Superior temporal gyrus (tissue), 1 donor: ENCODE measurements around the gene CAMSAP1.

Experiments used
- DNase-seq: peaks from one replicate; pipeline ENCODE4 v3.0.0-alpha.2; 2016; ENCODE audit errors: extremely low spot score

CAMSAP1 gene

DNA sequence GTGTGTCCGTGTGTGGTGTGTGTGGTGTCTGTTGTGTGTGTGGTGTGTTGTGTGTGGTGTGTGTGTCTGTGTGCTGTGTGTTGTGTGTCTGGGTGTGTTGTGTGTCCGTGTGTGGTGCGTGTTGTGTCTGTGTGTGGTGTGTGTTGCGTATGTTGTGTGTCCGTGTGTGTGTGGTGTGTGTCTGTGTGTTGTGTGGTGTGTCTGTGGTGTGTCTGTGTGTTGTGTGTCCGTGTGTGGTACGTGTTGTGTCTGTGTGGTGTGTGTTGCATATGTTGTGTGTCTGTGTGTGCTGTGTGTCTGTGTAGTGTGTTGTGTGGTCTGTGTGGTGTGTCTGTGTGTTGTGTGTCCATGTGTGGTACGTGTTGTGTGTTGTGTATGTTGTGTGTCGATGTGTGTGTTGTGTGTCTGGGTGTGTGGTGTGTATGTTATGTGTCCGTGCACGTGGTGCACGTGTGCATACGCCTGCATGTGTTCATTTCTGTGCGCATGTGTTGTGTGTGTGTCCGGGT, 133.1 kb downstream of the CAMSAP1 start:
- no peak for DNase-seq

DNA sequence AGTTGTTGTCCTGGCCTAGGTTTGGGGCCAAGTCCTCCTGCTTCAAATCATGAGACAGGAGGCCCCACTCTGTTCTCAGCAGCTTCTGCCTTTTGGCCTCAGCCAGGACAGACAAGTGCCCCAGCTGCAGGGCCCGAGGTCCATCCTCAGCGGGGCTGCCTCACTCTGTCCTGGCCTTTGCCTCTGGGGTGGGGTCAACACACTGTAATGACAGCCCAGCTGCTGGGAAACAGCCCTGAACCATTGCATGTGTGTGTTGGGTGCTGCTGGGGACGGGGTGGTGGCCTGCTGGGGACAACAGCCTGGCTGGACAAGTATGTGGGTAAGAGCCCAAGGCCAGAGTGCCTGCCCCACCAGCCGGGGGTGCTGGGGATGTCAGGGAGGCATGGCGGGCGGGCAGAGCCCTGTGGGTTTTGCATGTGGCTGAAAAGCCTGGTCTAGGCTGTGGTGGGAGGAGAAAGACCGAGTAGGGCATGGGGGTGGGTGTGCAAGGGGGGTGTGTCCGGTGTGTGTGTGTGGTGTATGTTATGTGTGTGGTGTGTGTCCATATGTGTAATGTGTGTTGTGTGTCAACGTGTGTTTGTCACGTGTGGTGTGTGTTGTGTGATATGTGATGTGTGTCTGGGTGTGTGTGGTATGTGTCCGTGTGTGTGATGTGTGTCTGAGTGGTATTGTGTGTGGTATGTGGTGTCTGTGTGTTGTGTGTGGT, 133.7 kb downstream of the CAMSAP1 start:
- no peak for DNase-seq

DNA sequence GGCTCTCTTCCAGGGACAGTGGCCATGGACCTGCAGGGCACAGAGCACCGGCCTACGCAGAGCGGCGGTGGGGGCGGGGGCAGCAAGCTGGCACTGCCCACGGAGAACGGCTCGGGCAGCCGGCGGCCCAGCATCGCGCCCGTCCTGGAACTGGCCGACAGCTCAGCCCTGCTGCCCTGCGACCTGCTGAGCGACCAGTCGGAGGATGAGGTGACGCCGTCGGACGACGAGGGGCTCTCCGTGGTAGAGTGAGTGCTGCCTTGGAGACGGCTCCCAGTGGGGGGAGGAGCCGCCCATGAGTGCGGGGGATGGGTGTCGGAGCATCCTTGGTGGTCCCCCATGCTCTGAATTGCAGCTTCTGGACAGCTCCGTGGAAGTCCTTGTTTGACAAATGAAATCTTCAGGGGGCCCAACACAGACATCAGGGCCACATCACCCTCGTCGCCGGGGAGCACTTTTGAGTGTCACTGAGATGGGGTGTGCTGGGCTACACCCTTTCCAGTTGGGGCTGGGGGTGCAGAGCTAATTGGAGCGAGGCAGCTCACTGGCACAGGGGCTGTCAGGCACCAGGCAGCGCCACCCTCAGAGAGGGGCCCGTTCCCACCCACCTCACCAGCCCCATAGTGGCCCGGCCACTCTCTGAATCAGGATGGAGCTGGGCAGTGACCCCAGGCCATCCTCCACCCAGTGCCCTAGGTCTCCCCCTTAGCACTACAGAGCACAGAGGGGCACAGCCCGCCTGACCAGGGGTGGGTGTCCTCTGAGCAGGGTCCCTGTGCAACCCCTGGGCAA, 134.4 kb downstream of the CAMSAP1 start:
- no peak for DNase-seq

DNA sequence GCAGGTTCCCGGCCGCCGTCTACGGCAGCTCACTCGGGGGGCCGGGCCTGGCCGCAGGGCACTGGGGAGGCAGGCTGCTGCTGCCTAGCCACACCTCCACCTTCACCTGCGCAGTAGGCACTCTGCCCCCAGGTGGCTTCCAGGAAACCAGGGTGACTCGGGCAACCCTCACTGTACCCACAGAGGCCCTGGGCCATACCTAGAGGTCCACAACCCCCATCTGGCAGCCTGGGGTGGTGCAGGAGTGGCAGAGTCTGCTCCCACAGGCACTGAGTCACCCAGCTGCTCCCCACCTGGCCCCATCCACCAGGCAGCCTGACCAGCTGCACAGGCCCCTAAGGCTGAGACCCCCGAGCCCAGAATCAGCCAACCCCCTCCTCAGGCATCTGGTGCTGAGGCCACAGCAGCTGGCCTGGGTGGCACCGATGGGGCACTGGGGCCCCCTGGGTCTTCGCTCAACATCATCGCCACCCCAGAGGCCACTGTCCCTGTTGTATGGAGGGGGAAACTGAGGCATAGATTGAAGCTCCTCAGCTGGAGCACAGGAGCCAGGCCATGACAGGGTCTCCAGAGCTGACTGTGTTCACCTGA, 135.2 kb downstream of the CAMSAP1 start:
- DNase-seq = no peak

DNA sequence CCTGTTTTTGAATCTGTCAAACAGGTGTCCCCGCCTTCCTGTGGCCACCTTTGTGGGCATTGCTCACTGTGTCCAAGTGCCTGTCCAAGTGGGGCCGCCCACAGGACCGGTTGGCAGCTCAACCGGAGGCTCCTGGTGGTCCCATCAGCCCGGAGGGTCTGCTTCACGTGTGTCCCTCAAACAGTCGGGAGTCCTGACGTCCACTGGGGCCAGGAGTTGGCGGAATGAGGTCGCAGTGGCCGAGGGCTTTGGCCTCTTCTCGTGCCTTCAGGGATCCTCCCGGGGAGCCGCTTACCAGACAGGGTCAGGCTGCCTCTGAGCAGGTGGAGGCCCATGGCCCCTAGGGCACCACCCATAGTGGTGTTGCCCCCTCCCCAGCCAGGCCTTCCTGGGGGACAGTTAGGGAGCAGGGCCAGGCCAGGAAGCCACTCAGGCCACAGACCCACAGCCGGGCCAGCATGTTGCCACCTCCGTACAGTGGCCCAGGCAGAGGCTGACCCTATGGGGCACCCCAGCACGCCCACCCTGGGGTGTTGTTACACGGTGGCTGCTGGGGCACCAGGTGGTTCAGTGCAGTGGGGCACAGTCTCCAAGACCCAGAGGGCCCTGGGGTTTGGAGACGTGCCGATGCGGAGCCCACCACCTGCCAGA, 135.8 kb downstream of the CAMSAP1 start:
- no peak for DNase-seq

DNA sequence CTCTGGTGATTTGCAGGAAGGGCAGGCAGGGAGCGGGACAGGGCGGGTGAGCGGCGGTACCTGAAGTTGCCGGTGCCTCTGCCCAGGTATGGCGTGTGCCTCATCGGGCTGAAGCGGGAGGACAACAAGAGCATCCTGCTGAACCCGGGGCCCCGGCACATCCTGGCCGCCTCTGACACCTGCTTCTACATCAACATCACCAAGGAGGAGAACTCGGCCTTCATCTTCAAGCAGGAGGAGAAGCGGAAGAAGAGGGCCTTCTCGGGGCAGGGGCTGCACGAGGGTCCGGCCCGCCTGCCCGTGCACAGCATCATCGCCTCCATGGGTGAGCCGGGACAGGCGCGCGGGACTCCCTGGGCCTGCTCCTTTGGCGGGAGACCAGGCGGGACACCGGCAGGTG, 136.6 kb downstream of the CAMSAP1 start:
- DNase-seq = no peak

DNA sequence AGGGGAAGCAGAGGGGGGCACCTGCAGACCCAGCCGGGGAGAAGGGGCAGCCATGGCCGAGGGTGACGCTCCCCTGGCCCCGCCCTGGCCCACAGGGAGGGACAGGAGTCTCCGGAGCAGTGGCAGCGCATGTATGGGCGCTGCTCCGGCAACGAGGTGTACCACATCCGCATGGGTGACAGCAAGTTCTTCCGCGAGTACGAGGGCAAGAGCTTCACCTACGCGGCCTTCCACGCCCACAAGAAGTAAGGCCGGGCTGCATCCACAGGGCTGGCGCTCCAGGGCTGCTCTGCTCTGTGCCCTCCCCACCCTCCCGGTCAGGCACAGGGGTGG, 137.2 kb downstream of the CAMSAP1 start:
- DNase-seq = no peak

DNA sequence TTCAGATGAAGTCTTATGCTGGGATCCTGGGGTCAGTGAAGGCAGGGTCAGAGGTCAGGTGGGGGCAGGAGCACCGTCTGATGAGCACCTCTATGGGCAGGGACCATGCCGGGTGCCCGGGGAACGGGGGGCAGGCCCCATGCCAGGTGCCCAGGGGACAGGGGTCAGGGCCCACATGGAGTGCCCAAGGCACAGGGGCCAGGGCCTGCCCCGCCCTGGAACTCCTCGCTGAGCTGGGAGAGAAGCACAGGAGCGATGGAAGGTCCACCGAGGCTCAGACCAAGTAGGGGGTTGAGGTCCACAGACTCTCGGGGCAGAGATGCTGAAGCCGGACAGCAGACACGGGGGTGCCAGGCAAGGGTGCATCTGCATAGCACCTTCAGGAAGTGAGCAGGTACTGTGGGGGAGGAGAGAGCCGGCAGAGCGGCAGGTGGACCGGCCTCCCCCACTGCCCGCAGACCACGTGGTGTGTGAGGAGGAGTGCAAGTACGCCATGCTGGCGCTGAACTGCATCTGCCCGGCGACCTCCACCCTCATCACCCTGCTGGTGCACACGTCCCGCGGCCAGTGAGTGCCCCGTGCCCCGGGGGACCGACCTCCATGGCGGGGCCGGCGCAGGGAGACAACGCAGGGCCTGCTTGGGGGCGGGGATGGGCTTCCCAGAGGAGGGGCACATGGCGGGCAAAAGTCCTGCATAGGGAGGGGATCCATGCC, 137.7 kb downstream of the CAMSAP1 start:
- DNase-seq = no peak

DNA sequence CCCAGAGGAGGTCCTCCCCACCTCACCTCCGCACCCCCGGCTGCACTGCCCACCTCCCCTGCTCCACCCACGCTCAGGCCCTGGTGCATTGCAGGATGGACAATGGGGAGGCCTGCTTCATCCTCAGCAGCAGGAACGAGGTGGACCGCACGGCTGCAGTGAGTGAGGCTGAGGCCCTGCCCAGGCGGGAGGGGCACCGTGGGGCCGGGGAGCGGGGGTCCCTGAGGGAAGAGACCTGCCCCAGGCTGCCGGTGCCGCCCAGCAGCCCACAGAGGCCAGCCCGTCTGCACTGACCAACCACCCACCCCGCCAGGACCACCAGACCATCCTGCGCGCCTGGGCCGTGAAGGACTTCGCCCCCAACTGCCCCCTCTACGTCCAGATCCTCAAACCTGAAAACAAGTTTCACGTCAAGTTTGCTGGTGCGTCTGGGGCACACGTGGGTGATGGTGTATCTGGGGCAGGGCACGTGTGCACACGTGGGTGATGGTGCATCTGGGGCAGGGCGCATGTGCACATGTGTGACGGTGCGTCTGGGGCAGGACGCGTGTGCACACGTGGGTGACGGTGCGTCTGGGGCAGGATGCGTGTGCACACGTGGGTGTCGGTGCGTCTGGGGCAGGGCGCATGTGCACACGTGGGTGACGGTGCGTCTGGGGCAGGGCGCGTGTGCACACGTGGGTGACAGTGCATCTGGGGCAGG, 138.7 kb downstream of the CAMSAP1 start:
- no peak for DNase-seq

DNA sequence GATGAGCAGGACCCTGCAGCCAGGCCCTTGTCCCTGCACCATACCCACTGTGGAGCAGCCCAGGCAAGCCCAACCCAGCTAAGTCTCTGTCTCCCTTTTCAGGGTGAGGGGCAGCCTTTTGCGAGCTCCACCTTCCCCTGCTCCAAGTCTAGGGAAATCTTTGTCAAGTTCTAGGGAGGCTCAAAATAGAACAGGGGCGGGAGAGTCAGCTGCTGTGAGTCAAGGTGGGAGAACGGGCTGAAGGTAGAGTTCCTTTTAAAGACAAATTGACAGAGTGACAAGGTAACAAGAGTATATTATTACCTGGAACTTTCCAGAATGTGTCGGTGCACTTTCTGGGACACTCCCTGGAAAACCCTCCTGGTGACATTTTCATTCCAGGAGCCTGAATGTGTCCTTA, 140.6 kb downstream of the CAMSAP1 start:
- no peak for DNase-seq

DNA sequence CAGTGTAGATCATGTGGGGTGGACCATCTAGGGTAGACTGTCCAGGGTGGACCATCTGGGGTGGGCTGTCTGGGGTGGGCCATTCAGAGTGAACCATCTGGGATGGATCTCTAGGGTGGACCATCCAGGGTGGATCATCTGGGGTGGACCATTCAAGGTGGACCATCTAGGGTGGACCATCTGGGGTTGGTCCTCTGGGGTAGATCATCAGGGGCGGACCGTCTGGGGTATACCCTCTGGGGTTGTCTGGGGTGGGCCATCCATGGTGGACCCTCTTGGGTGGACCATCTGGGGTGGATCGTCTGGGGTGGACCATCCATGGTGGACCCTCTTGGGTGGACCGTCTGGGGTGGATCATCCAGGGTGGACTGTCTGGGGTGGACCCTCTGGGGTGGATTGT, 141.1 kb downstream of the CAMSAP1 start:
- DNase-seq = no peak

DNA sequence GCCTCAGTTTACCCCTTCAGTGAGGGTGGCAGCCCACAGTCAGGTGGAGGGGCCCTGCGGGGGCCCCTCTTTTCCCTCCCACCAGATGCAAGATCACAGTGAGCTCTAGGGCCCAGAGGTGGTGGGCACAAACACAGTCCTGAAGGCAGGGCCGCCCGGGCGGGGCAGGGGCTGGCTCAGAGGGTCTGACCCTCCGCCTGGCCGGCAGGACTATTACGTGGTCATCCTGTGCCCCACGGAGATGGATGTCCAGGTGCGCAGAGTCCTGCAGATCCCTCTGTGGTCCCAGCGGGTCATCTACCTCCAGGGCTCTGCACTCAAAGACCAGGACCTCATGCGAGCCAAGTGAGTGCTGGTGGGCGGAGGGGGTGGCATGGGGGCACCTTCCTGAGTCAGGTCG, 141.9 kb downstream of the CAMSAP1 start:
- no peak for DNase-seq

DNA sequence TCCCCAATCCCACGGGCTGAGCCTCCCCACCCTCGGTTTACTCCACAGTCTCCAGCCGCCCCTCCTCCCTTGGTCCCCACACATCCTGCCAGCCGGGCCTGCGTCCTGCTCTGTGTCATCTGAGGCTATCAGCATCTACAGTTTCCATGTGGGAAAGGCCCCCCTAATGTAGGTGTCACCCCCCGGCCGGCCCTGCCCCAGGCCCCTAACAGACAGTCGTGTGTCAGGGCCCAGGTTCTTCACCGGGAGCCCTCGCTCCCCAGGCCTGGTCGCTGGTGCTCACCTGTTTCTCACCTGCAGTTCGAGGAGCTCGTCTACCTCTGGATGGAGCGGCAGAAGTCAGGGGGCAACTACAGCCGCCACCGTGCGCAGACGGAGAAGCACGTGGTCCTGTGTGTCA, 142.6 kb downstream of the CAMSAP1 start:
- no peak for DNase-seq

DNA sequence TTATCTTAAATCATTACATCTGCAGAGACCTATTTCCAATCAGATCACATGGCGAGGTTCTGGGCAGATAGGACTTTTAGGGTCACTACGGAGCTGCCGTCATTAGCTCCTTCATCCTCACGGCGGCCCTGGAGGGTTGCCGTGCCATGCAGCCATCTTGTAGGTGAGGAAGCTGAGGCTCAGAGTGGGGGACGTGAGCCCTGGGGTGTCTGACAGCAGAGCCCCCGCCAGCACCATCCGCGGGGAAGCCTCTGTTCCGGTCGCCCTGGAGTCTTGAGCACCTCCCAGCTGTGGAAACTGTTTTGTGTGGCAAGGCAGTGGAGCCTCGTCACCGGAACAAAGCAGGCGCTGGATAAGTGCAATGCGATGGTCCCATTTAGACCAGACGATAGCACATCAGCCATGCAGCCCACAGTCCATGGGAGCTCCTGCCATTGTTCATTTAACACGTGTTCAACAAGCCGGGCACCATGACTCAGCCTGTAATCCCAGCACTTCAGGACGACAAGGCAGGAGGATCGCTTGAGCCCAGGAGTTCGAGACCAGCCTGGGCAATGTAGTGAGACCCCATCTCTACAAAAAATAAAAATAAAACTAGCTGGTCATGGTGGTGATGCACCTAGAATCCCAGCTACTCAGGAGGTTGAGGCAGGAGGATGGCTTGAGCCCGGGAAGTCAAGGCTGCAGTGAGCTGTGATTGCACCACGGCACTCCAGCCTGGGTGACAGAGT, 143.5 kb downstream of the CAMSAP1 start:
- DNase-seq = no peak

DNA sequence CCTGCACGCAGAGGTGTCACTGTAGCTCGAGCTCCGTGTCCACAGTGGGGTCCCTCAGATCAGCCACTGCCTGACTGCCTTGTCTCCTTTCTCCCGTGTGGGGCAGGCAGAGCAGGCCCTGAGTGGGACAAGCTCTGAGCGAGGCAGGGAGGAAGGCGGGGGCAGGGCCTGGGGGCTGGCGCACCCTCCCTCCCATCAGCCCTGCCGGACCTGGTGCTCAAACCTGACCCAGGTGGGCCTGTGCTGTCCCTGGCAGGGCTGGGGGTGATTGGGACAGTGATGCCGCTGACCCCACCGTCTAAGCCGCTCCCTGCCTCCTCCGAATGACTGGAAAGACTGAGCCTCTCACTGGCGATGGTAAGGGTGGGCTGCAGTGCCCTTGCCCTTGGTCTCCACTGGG, 144.4 kb downstream of the CAMSAP1 start:
- no peak for DNase-seq

DNA sequence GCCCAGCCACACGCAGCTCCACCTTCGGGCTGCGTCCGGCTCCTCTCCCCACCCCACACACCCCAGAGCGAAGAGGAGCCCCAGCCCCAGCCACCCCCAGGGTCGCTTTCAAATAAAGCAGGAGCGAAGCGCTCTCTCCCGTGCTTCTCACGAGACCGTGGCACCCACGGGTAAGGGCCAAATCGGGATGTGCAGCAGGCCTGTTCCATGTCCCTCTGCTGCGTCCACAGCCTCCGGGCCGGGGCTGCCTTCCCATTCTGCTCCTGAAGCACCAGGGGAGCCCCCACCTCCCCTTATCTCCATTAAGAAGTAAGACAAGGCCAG, 145.5 kb downstream of the CAMSAP1 start:
- DNase-seq = no peak

DNA sequence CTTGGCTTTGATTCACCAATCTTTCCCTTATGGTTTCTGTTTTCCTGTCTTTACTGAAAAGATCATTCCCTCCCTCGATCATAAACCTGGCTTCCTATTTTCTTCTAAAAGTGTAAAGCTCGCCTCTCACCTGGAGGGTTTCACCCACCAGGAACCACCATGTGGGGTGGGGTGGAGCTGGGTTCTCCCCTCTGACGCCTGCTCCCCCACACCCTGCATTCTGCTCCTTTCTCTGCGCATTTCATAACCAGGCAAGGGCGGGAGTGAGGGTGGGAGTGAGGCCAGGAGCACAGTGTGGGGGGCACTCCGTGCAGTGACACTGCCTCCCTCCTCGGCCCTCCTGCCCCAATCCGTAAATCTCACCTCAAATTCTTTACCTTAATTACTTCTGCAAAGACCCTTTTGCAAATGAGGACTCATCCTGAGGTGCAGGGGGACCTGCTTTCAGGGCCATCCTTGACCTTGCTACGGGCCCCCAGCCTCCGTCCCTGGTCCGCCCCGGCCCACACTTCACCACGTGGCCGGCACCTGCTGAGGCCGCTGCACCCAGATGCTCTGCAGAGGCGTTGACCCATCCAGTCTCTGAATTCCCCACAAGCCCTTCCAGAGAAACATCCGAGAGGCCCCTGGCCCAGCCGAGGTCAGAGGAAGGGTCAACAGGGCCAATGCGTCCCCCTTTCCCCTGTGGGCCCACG, 146.0 kb downstream of the CAMSAP1 start:
- no peak for DNase-seq

DNA sequence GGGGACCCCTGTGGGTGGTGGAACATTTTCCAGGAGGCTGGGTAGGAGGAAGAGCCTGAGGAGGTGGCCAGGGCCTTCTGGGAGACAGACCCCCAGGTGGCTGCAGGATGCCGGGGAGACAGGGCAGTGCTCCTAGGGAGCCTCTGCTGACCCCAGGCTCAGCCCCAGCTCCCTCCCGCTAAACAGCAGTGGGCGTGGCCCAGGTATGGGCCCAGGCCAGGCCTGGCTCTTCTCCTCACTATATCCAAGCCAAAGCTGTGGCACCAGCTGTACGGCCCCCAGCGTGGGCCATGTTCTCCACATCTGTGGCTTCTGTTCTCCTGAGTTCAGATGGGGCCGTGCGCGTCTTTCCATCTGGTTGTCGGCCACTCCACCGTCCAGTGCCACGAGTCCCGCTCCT, 146.9 kb downstream of the CAMSAP1 start:
- DNase-seq = no peak

DNA sequence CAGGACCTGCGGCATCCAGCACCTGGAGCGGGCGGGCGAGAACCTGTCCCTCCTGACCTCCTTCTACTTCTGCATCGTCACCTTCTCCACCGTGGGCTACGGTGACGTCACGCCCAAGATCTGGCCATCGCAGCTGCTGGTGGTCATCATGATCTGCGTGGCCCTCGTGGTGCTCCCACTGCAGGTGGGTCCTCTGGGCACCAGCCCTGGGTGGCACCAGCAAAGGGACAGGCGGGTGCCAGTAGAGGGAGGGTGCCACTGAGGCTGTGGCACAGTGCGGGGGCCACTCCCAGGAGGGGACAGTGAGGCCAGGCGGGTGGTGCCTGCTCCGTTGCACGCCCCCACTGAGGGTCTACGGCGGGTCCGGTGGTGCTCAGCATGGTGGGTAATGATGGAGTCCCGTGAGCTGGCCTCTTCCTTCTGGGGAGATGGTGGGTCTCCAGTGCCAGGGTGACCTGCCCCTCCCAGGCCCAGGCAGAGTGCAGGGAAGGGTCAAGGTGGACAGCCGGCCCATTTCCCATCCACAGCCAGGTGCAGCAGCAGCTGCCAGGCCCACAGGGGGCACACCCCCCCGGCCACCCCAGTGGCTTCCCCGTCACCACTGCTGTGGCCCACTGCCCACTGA, 147.6 kb downstream of the CAMSAP1 start:
- no peak for DNase-seq

DNA sequence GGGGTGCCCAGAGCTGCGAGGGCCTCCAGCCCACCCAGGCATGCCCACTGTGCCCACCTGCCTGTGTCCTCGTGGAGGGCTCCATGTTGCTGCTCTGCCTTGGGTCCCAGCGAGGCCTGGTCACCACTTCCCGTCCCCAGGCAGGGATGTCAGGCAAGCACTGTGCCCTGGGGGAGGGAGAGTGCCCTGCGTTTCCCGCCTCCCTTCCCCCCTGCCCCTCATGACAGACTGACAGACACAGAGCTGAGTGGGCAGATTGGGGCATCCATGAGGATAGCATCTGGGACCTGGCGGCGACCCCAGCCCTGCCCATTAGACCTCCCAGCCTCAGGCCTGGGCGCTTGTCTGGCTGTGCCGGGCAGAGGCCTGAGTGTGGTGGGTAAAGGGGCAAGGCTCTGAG, 148.5 kb downstream of the CAMSAP1 start:
- no peak for DNase-seq
